H1 (cell line): ENCODE measurements around the gene MVP. TPM values are rescaled to one million over a fixed set of nuclear protein-coding genes. Genes with fewer than 3 reads are reported as not detected.

Experiments used
- ASH2L ChIP-seq: fragments of 200-600, 300-600 bp; sonication (generic); IDR thresholded peaks from one replicate; pipeline ENCODE4 v1.7.1; 2017; ENCODE audit warnings: low read length
- EP300 ChIP-seq, 2 experiments: IDR thresholded peaks; 1 replicate in 1 of 2; 2 replicates in 1 of 2; pipeline ENCODE4 v1.6.1; 2011 to 2012; ENCODE audit warnings: low read depth in 2 of 2, low read length in 2 of 2, mild to moderate bottlenecking in 2 of 2, borderline replicate concordance in 1 of 2, inconsistent platforms in 1 of 2, moderate library complexity in 1 of 2
- FOSL1 ChIP-seq: IDR thresholded peaks from 2 replicates; pipeline ENCODE4 v1.6.1; 2011; ENCODE audit warnings: mild to moderate bottlenecking, low read depth, low read length, moderate library complexity; ENCODE audit not compliant: insufficient read depth
- POU5F1 ChIP-seq: IDR thresholded peaks from 2 replicates; pipeline ENCODE4 v1.6.1; 2011; ENCODE audit warnings: low read depth, mild to moderate bottlenecking, low read length, moderate library complexity
- SRF ChIP-seq: IDR thresholded peaks from 2 replicates; pipeline ENCODE4 v1.6.1; 2011; ENCODE audit warnings: mild to moderate bottlenecking, low read depth, low read length, moderate library complexity
- TCF12 ChIP-seq: IDR thresholded peaks from 2 replicates; pipeline ENCODE4 v1.6.1; 2011; ENCODE audit warnings: low read depth, mild to moderate bottlenecking, low read length
- polyA plus RNA-seq, 7 experiments: library from polyadenylated mRNA; depleted of rRNA in 3 of 7; stranded (reverse) in 5 of 7; unstranded in 2 of 7; fragments of >200 nt in 5 of 7; fragments of 200-250 nt in 2 of 7; gene quantifications; 1 replicate in 5 of 7; 2 replicates in 1 of 7; 4 replicates in 1 of 7; pipeline versions ENCODE4 v1.2.1 to v1.2.3, GENCODE V29; 2011 to 2013; ENCODE audit warnings: missing spikeins in 2 of 7, mixed read lengths in 2 of 7
- total RNA-seq: library from RNA; stranded (reverse); fragmentation: NEBNext Ultra II Directional; extraction: Animal tissue kit (Norgen Biotek cat#: 25700); gene quantifications from 2 replicates; pipeline ENCODE4 v1.2.1, GENCODE V29; 2021

Gene MVP
- total and polyA plus RNA-seq, 2 of the 8 experiments (the other 6 are each of a cell fraction or from before 2014, with no cell fraction given) = 1.9 TPM

- TF ChIP-seq FOSL1 (no peak), TCF12 (no peak), POU5F1 (no peak), EP300 (IDR thresholded peaks at IDR 0.05; ENCODE audit: borderline replicate concordance in 1 of 2, low read depth in 2 of 2, low read length in 2 of 2) (no peak), ASH2L (no peak), SRF (no peak)
Observed at GRCh38 chr16:29826342-29826695, 6.1 kb downstream of the MVP start (continued).
